GM10847 (cell line): ENCODE measurements around the gene MBD3L4.

Experiments
- POLR2A ChIP-seq: IDR thresholded peaks from 2 replicates; pipeline ENCODE4 v1.6.1; 2011; ENCODE audit not compliant: insufficient read length; ENCODE audit errors: extremely low read depth

Gene MBD3L4

DNA sequence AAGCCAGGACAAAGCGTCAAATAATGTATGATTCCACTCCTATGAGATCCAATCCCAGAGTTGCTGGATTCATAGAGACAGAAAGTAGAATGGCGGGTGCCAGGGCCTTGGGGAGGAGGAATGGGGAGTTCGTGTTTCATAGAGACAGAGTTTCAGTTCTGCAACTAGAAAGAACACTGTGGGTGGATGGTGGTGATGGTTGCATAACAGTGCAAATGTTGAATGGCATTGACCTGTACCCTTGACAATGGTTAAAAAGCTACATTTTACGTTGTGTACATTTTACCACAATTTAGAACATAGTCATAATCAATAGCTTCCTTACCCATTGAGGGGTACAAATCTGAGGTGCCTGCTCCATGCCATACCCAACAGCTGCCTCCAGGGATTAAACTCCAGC is 52.1 kb downstream of the MBD3L4 start:
- no peak for TF ChIP-seq POLR2A
